ENCODE results near the gene ATAD3B. TPM values are rescaled to one million over a fixed set of nuclear protein-coding genes. Genes with fewer than 3 reads are reported as not detected.
A peak's percentile ranks its signal among the peaks of the same experiment; 100 is the strongest.

The ATAD3B gene
- total and polyA plus RNA-seq, 2 of the 13 experiments (the other 11 are each of a cell fraction or from before 2014, with no cell fraction given), result 9.6 to 31.1 TPM

DNA sequence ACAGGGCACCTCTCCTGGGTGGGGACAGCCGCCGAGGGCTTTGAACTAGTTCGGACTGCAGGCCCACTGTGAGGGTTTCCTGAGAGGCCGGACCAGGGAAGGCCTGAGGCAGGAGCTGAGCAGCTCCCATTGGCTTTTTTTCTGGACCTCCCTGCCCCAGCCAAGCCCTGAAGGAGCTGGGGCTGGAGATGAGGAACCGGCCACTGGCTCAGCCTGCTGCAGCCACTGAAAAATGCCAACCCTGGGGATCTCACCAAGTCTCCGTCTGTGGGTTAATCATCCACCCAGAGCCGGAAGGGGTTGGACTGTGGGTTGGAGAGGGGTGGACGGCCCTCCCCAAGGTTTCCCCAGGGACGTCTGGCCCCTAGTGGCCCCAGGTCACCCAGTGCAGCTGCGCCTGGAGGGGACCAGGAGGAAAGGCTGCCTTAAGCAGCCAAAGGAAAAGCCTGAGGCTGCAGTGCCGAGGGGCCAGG lies 33.6 kb upstream of the ATAD3B start (continued):
- TF ChIP-seq ATF5 (CRISPR knock-in tag; IDR thresholded peaks at IDR 0.05; ENCODE audit: low read depth), result no peak
- TF ChIP-seq MAFG (CRISPR knock-in tag; IDR thresholded peaks at IDR 0.05), result no peak
- no peak for TF ChIP-seq ZKSCAN5 (CRISPR knock-in tag; IDR thresholded peaks at IDR 0.05)
- TF ChIP-seq KDM5A (IDR thresholded peaks at IDR 0.05; ENCODE audit: borderline replicate concordance, low read length), result no peak
- TF ChIP-seq ZNF337 (CRISPR knock-in tag; IDR thresholded peaks at IDR 0.05; ENCODE audit: borderline replicate concordance, low read depth), result no peak
- TF ChIP-seq ZFP82 (CRISPR knock-in tag; IDR thresholded peaks at IDR 0.05; ENCODE audit: borderline replicate concordance), result no peak
- no peak for TF ChIP-seq MXD1 (CRISPR knock-in tag; IDR thresholded peaks at IDR 0.05)
- TF ChIP-seq ZNF652 (CRISPR knock-in tag; IDR thresholded peaks at IDR 0.05; ENCODE audit: borderline replicate concordance, low read depth), result no peak
- TF ChIP-seq SSRP1 (CRISPR knock-in tag; IDR thresholded peaks at IDR 0.05), result no peak
- no peak; the same call in 1 of the 2 replicates for TF ChIP-seq MIER3 (CRISPR knock-in tag; IDR thresholded peaks at IDR 0.05; ENCODE audit: borderline replicate concordance)
- peak; percentile 72; the same call in 1 of the 2 replicates for TF ChIP-seq KDM2A (CRISPR knock-in tag; IDR thresholded peaks at IDR 0.05; ENCODE audit: borderline replicate concordance, low read depth)
- no peak for TF ChIP-seq ZNF879 (CRISPR knock-in tag; IDR thresholded peaks at IDR 0.05)
- no peak for TF ChIP-seq ZHX1 (CRISPR knock-in tag; IDR thresholded peaks at IDR 0.05; ENCODE audit: low read depth)
- no peak for TF ChIP-seq MBD4 (IDR thresholded peaks at IDR 0.05; ENCODE audit: borderline replicate concordance, low read length)
- peak; percentile 64; the same call in 1 of the 2 replicates for TF ChIP-seq SIN3A (IDR thresholded peaks at IDR 0.05; ENCODE audit: borderline replicate concordance, low read depth, low read length)
- peak; percentile 35; the same call in 1 of the 2 replicates for TF ChIP-seq SOX5 (CRISPR knock-in tag; IDR thresholded peaks at IDR 0.05; ENCODE audit: borderline replicate concordance)
- peak; percentile 50; the same call in 1 of the 2 replicates for TF ChIP-seq HIC2 (CRISPR knock-in tag; IDR thresholded peaks at IDR 0.05; ENCODE audit: low read depth)
- TF ChIP-seq HIVEP1 (CRISPR knock-in tag; IDR thresholded peaks at IDR 0.05), result peak; percentile 84; the same call in 1 of the 2 replicates
- TF ChIP-seq ZNF530 (CRISPR knock-in tag; IDR thresholded peaks at IDR 0.05; ENCODE audit: low read depth), result no peak
- TF ChIP-seq, protein P1, sequence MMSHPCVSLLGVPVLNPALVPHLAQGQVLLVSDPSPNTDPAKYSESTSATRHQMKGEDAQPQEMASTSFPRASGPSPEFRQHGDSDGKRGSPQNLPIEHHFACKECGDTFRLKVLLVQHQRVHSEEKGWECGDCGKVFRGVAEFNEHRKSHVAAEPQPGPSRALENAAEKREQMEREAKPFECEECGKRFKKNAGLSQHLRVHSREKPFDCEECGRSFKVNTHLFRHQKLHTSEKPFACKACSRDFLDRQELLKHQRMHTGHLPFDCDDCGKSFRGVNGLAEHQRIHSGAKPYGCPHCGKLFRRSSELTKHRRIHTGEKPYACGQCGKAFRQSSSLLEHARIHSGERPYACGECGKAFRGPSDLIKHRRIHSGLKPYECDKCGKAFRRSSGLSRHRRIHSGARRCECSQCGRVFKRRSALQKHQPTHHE (CRISPR knock-in tag; IDR thresholded peaks at IDR 0.05; ENCODE audit: borderline replicate concordance), result no peak
- TF ChIP-seq HMGA1 (CRISPR knock-in tag; conservative IDR thresholded peaks at IDR 0.05), result no peak
- TF ChIP-seq ZNF335 (CRISPR knock-in tag; IDR thresholded peaks at IDR 0.05), result no peak
- TF ChIP-seq REL (CRISPR knock-in tag; conservative IDR thresholded peaks at IDR 0.05), result no peak
- peak in 1 of 2 experiments; percentile 57; a peak in 1 of 4 replicates for TF ChIP-seq EP300 (IDR thresholded peaks at IDR 0.05; ENCODE audit: low read depth in 2 of 2, low read length in 2 of 2)
- TF ChIP-seq EP300 (CRISPR knock-in tag; IDR thresholded peaks at IDR 0.05; ENCODE audit: borderline replicate concordance), result no peak
